PC-9 (cell line): ENCODE results near the gene SAMSN1. TPM values are rescaled to one million over a fixed set of nuclear protein-coding genes. Genes with fewer than 3 reads are reported as not detected.
"Not testable (repeated sequence)": the region's sequence is repeated elsewhere in the genome, so short reads cannot be mapped to it uniquely, and the experiment has no call there.

Experiments
- BruUV-seq: library from RNA; stranded (reverse); fragments of 400-500 nt; replicated peaks from 2 replicates; lab custom pipeline; 2021; lab: Mats Ljungman, UMichigan
- CTCF ChIA-PET: fragments of 300-600 bp; sonication (Branson Sonifier 250); formaldehyde crosslinking; loops from one replicate; lab custom pipeline; 2022; ENCODE audit warnings: antibody characterized with exemption; lab: Charles Lee
- POLR2A ChIA-PET: fragments of 300-600 bp; sonication (Branson Sonifier 250); formaldehyde crosslinking; loops from one replicate; lab custom pipeline; 2022; ENCODE audit warnings: antibody characterized with exemption; ENCODE audit not compliant: unreplicated experiment; lab: Charles Lee
- DNase-seq, 2 experiments: peaks; one replicate each; pipeline versions ENCODE4 v3.0.0 to v3.0.0-alpha.2; 2015 to 2022; ENCODE audit warnings: mixed read lengths in 1 of 2
- H2AFZ ChIP-seq: fragments of 200-600 bp; sonication (generic); 2 replicates; pipeline ENCODE4 v1.8.1; 2017; ENCODE audit warnings: antibody characterized with exemption
- H3F3A ChIP-seq: fragments of 200-600 bp; sonication (generic); 2 replicates; pipeline ENCODE4 v1.8.1; 2017; ENCODE audit warnings: antibody characterized with exemption, mild to moderate bottlenecking, low read depth; ENCODE audit not compliant: insufficient read depth
- H3K27ac ChIP-seq: fragments of 200-600 bp; sonication (generic); 2 replicates; pipeline ENCODE4 v1.6.1; 2016; ENCODE audit warnings: mixed run types
- H3K27me3 ChIP-seq: fragments of 200-600 bp; sonication (generic); 2 replicates; pipeline ENCODE4 v1.6.1; 2016; ENCODE audit warnings: low read depth, mixed run types; ENCODE audit not compliant: insufficient read depth
- H3K36me3 ChIP-seq: fragments of 200-600 bp; sonication (generic); 2 replicates; pipeline ENCODE4 v1.6.1; 2016; ENCODE audit warnings: low read depth, mixed run types
- H3K4me1 ChIP-seq: fragments of 200-600 bp; sonication (generic); replicated peaks from 2 replicates; pipeline ENCODE4 v1.6.1; 2016; ENCODE audit warnings: mixed run types; ENCODE audit not compliant: insufficient read depth
- H3K4me2 ChIP-seq: fragments of 200-600 bp; sonication (generic); 2 replicates; pipeline ENCODE4 v1.6.1; 2017; ENCODE audit warnings: mixed run types
- H3K4me3 ChIP-seq: fragments of 200-600 bp; sonication (generic); 2 replicates; pipeline ENCODE4 v1.6.1; 2016; ENCODE audit warnings: mixed run types
- H3K79me2 ChIP-seq: fragments of 200-600 bp; sonication (generic); 2 replicates; pipeline ENCODE4 v1.6.1; 2017; ENCODE audit warnings: low read depth, mixed run types
- H3K9me2 ChIP-seq: fragments of 200-600 bp; sonication (generic); 2 replicates; pipeline ENCODE4 v1.8.1; 2017; ENCODE audit warnings: mild to moderate bottlenecking; ENCODE audit not compliant: insufficient read depth
- H3K9me3 ChIP-seq: fragments of 200-600 bp; sonication (generic); 2 replicates; pipeline ENCODE4 v1.8.1; 2016; ENCODE audit warnings: low read depth; ENCODE audit not compliant: insufficient read depth
- H4K20me1 ChIP-seq: fragments of 200-600 bp; sonication (generic); 2 replicates; pipeline ENCODE4 v1.8.1; 2017; ENCODE audit not compliant: insufficient read depth
- EZH2 ChIP-seq: fragments of 200-600 bp; sonication (generic); IDR thresholded peaks from 2 replicates; pipeline ENCODE4 v1.8.0; 2017; ENCODE audit warnings: antibody characterized with exemption, low read depth
- intact Hi-C: fragments of 100-400 bp; cut with micrococcal nuclease; formaldehyde crosslinking; loops from one replicate; pipeline ENCODE4 v1.10.0; 2022; ENCODE audit not compliant: unreplicated experiment
- total RNA-seq: library from RNA; stranded (reverse); gene quantifications from 2 replicates; pipeline ENCODE4 v1.2.3, GENCODE V29; 2021
- TF ChIP-seq, protein P1 (sequence below): fragments of 200-600 bp; sonication (generic); conservative IDR thresholded peaks from 2 replicates; pipeline ENCODE4 v1.6.1; 2017; ENCODE audit warnings: mixed run types, antibody characterized with exemption, mild to moderate bottlenecking, moderate library complexity

Gene SAMSN1
- total RNA-seq, 1 experiment from 2014 or later = 0.41 TPM

- Histone ChIP-seq H3K36me3 (no peaks in the 10 kb centered on the region), H3K4me1 (no peaks in the 10 kb centered on the region), H2AFZ (no peak overlapping the region), H3K9me2 (no peaks in the 10 kb centered on the region), H4K20me1 (no peaks in the 10 kb centered on the region), H3K27me3 (no peaks in the 10 kb centered on the region), H3K79me2 (no peaks in the 10 kb centered on the region), H3F3A (no peaks in the 10 kb centered on the region), H3K4me3 (no peak overlapping the region), H3K27ac (no peak overlapping the region), H3K9me3 (no peaks in the 10 kb centered on the region), H3K4me2 (no peak overlapping the region)
- TF ChIP-seq, protein P1, sequence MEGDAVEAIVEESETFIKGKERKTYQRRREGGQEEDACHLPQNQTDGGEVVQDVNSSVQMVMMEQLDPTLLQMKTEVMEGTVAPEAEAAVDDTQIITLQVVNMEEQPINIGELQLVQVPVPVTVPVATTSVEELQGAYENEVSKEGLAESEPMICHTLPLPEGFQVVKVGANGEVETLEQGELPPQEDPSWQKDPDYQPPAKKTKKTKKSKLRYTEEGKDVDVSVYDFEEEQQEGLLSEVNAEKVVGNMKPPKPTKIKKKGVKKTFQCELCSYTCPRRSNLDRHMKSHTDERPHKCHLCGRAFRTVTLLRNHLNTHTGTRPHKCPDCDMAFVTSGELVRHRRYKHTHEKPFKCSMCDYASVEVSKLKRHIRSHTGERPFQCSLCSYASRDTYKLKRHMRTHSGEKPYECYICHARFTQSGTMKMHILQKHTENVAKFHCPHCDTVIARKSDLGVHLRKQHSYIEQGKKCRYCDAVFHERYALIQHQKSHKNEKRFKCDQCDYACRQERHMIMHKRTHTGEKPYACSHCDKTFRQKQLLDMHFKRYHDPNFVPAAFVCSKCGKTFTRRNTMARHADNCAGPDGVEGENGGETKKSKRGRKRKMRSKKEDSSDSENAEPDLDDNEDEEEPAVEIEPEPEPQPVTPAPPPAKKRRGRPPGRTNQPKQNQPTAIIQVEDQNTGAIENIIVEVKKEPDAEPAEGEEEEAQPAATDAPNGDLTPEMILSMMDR = no peak
- no peak for TF ChIP-seq EZH2
- ChIA-PET POLR2A (no interaction called here), CTCF (no interaction called here)
- intact Hi-C loops = no loop called here
- BruUV-seq = no TSS peak
- DNase-seq = no peak
Measured at GRCh38 chr21:14519000-14519399, 27.1 kb downstream of the SAMSN1 start.

DNA sequence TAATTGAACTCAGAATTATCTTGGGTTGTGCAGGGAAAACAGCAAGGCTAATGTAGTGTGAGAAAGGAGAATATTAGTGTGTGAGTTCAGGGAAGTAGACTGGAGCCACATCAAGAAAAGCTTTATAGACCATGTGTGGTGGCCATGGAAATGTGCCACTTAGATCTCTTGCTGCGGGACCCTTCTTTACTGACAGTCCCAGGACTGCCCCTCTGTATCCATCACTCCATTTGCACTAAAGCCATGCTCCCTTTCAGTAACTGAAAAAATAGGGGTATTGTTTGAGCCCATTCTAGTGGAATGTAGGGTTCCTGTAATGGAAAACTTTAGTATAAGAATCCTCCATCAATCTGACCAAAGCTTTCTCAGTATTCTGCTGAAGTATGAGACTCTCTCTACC is 32.3 kb downstream of the SAMSN1 start:
- Histone ChIP-seq H3K27me3 (no peaks in the 10 kb centered on the region), H3K9me3 (no peaks in the 10 kb centered on the region), H3K4me3 (no peak overlapping the region), H3F3A (no peaks in the 10 kb centered on the region), H3K9me2 (no peaks in the 10 kb centered on the region), H3K79me2 (no peaks in the 10 kb centered on the region), H3K4me1 (no peaks in the 10 kb centered on the region), H3K4me2 (no peak overlapping the region), H3K27ac (no peak overlapping the region), H2AFZ (no peak overlapping the region), H3K36me3 (no peaks in the 10 kb centered on the region), H4K20me1 (no peaks in the 10 kb centered on the region)
- intact Hi-C loops = no loop called here
- BruUV-seq = no TSS peak
- DNase-seq = no peak
- CTCF ChIA-PET = no interaction called here
- POLR2A ChIA-PET = no interaction called here
- no peak for TF ChIP-seq EZH2
- TF ChIP-seq, protein P1 = no peak

DNA sequence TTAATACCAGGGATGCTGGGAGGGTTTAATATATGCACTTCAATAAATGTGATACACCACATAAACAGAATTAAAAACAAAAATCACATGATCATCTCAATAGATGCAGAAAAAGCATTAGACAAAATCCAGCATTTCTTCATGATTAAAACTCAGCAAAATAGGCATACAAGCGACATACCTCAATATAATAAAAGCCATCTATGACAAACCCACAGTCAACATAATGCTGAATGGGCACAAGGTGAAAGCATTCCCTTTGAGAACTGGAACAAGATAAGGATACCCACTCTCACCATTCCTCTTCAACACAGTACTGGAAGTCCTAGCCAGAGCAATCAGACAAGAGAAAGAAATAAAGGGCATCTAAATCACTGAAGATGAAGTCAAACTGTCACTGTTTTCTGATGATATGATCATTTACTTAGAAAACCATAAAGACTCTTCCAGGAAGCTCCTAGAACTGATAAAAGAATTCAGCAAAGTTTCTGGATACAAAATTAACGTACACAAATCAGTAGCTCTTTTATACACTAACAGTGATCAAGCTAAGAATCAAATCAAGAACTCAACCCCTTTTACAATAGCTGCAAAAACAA is 39.2 kb downstream of the SAMSN1 start:
- H3K4me1 ChIP-seq, POLR2A ChIA-PET, H3K27me3 ChIP-seq, H2AFZ ChIP-seq, BruUV-seq, CTCF ChIA-PET, H3F3A ChIP-seq, H3K9me3 ChIP-seq, H3K9me2 ChIP-seq, intact Hi-C loops, H3K4me3 ChIP-seq, H3K4me2 ChIP-seq, H3K27ac ChIP-seq, H4K20me1 ChIP-seq, H3K79me2 ChIP-seq, H3K36me3 ChIP-seq, DNase-seq: not testable (repeated sequence)

- no peak for DNase-seq
- Histone ChIP-seq H3K9me3 (no peaks in the 10 kb centered on the region), H4K20me1 (no peaks in the 10 kb centered on the region), H3K79me2 (no peaks in the 10 kb centered on the region), H2AFZ (no peak overlapping the region), H3K9me2 (no peaks in the 10 kb centered on the region), H3K4me3 (no peak overlapping the region), H3K4me1 (no peaks in the 10 kb centered on the region), H3K27ac (no peak overlapping the region), H3K4me2 (no peak overlapping the region), H3K27me3 (no peaks in the 10 kb centered on the region), H3K36me3 (no peaks in the 10 kb centered on the region), H3F3A (no peaks in the 10 kb centered on the region)
- BruUV-seq = no TSS peak
- intact Hi-C loops = no loop called here
- no peak for TF ChIP-seq EZH2
- TF ChIP-seq, protein P1 = no peak
- ChIA-PET POLR2A (no interaction called here), CTCF (no interaction called here)
Measured at GRCh38 chr21:14500873-14501272, 45.2 kb downstream of the SAMSN1 start.
